Measurements from ENCODE around the gene GPR34. TPM values are rescaled to one million over a fixed set of nuclear protein-coding genes. Genes with fewer than 3 reads are reported as not detected.

GPR34 gene
- total RNA-seq, 2 donors from 2014 or later, result 4.6 to 8.2 TPM

- no peak for DNase-seq (ENCODE audit: low spot score)
- no peaks in the 10 kb centered on the region for H3K27me3 ChIP-seq (replicated peaks; ENCODE audit: insufficient read depth)
- H3K4me1 ChIP-seq (replicated peaks), result no peaks in the 10 kb centered on the region
- H3K36me3 ChIP-seq, result no peaks in the 10 kb centered on the region
- no peaks in the 10 kb centered on the region for H3K9me3 ChIP-seq
- no peak overlapping the region for H3K4me3 ChIP-seq
- no peak for TF ChIP-seq POLR2A (IDR thresholded peaks at IDR 0.05)
- TF ChIP-seq CTCF (IDR thresholded peaks at IDR 0.05), result no peak
- TF ChIP-seq POLR2AphosphoS5 (IDR thresholded peaks at IDR 0.05), result no peak
- intact Hi-C loops (cut with DNase I), result no loop called here
- WGBS, result 80% methylated on average over 1 of the region's 1 CpG
- H3K27ac ChIP-seq, result no peak overlapping the region
Observed at GRCh38 chrX:41705042-41705441, 16.3 kb downstream of the GPR34 start.

GRCh38 chrX:41705680-41706374 is 17.1 kb downstream of the GPR34 start:
- 69% methylated on average over 3 of the region's 3 CpGs for WGBS
- Histone ChIP-seq H3K9me3 (no peaks in the 10 kb centered on the region), H3K4me3 (no peak overlapping the region), H3K4me1 (replicated peaks) (no peaks in the 10 kb centered on the region), H3K27ac (no peak overlapping the region), H3K36me3 (no peaks in the 10 kb centered on the region), H3K27me3 (replicated peaks; ENCODE audit: insufficient read depth) (no peaks in the 10 kb centered on the region)
- no peak for TF ChIP-seq CTCF (IDR thresholded peaks at IDR 0.05)
- TF ChIP-seq POLR2A (IDR thresholded peaks at IDR 0.05), result no peak
- no peak for DNase-seq (ENCODE audit: low spot score)
- intact Hi-C loops (cut with DNase I), result no loop called here

GRCh38 chrX:41707218-41707617 is 18.4 kb downstream of the GPR34 start:
- no peak overlapping the region for H3K4me3 ChIP-seq
- no peaks in the 10 kb centered on the region for H3K27me3 ChIP-seq (replicated peaks; ENCODE audit: insufficient read depth)
- 100% methylated on average over 1 of the region's 1 CpG for WGBS
- H3K9me3 ChIP-seq, result no peaks in the 10 kb centered on the region
- no peaks in the 10 kb centered on the region for H3K4me1 ChIP-seq (replicated peaks)
- no peak for DNase-seq (ENCODE audit: low spot score)
- no peaks in the 10 kb centered on the region for H3K36me3 ChIP-seq
- TF ChIP-seq POLR2A (IDR thresholded peaks at IDR 0.05) (no peak), POLR2AphosphoS5 (IDR thresholded peaks at IDR 0.05) (no peak), CTCF (IDR thresholded peaks at IDR 0.05) (no peak)
- H3K27ac ChIP-seq, result no peak overlapping the region
- intact Hi-C loops (cut with DNase I), result no loop called here

GRCh38 chrX:41708486-41708885 is 19.7 kb downstream of the GPR34 start:
- 69% methylated on average over 3 of the region's 3 CpGs for WGBS

More at GRCh38 chrX:41708486-41708885, 19.7 kb downstream of the GPR34 start:
- Histone ChIP-seq H3K4me3 (no peak overlapping the region), H3K27me3 (replicated peaks; ENCODE audit: insufficient read depth) (no peaks in the 10 kb centered on the region), H3K27ac (no peak overlapping the region), H3K9me3 (no peaks in the 10 kb centered on the region), H3K4me1 (replicated peaks) (no peaks in the 10 kb centered on the region), H3K36me3 (no peaks in the 10 kb centered on the region)
- TF ChIP-seq POLR2A (IDR thresholded peaks at IDR 0.05) (no peak), CTCF (IDR thresholded peaks at IDR 0.05) (no peak), POLR2AphosphoS5 (IDR thresholded peaks at IDR 0.05) (no peak)
- DNase-seq (ENCODE audit: low spot score), result no peak
- intact Hi-C loops (cut with DNase I), result no loop called here

All from prostate gland (tissue), 2 donors.